ENCODE results near the gene GMDS.

DNA sequence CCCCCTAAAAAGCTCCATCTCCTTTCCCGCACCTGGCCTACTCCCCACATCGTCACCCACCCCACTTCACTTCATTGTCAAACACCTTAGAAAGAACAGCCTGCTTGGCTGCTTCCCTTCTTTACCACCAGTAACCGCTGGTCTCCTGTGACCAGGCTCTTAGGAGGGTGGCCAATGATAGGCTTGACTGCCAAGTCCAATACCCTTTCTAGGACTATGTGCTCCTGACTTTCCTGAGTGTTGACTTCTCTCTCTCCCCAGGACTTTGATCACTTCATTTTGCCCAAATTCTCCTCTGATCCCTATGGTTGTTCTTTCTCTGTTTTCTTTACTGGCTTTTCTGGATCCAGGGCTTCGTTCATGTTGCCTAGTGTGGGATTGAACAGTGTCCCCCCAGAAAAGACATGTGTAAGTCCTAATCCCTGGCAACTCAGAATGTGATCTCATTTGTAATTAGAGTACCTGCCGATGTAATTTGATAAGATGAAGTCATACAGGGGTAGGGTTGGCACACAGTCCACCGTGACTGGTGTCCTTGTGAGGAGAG, 254.0 kb downstream of the GMDS start:
- TF ChIP-seq, protein P1, sequence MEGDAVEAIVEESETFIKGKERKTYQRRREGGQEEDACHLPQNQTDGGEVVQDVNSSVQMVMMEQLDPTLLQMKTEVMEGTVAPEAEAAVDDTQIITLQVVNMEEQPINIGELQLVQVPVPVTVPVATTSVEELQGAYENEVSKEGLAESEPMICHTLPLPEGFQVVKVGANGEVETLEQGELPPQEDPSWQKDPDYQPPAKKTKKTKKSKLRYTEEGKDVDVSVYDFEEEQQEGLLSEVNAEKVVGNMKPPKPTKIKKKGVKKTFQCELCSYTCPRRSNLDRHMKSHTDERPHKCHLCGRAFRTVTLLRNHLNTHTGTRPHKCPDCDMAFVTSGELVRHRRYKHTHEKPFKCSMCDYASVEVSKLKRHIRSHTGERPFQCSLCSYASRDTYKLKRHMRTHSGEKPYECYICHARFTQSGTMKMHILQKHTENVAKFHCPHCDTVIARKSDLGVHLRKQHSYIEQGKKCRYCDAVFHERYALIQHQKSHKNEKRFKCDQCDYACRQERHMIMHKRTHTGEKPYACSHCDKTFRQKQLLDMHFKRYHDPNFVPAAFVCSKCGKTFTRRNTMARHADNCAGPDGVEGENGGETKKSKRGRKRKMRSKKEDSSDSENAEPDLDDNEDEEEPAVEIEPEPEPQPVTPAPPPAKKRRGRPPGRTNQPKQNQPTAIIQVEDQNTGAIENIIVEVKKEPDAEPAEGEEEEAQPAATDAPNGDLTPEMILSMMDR (conservative IDR thresholded peaks at IDR 0.05 in 1 of 2, IDR thresholded peaks at IDR 0.05 in 1 of 2; ENCODE audit: extremely low read depth in 1 of 2, insufficient read depth in 1 of 2, low read depth in 1 of 2, low read length in 2 of 2), result no peak
- TF ChIP-seq EZH2 (IDR thresholded peaks at IDR 0.05; ENCODE audit: borderline replicate concordance, low read length), result no peak
